ENCODE data around the gene CCM2.

GRCh38 chr7:45036317-45036716, 36.3 kb downstream of the CCM2 start:
- TF ChIP-seq, protein P1, sequence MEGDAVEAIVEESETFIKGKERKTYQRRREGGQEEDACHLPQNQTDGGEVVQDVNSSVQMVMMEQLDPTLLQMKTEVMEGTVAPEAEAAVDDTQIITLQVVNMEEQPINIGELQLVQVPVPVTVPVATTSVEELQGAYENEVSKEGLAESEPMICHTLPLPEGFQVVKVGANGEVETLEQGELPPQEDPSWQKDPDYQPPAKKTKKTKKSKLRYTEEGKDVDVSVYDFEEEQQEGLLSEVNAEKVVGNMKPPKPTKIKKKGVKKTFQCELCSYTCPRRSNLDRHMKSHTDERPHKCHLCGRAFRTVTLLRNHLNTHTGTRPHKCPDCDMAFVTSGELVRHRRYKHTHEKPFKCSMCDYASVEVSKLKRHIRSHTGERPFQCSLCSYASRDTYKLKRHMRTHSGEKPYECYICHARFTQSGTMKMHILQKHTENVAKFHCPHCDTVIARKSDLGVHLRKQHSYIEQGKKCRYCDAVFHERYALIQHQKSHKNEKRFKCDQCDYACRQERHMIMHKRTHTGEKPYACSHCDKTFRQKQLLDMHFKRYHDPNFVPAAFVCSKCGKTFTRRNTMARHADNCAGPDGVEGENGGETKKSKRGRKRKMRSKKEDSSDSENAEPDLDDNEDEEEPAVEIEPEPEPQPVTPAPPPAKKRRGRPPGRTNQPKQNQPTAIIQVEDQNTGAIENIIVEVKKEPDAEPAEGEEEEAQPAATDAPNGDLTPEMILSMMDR (IDR thresholded peaks at IDR 0.05 in 8 of 11, conservative IDR thresholded peaks at IDR 0.05 in 3 of 11): no peak
- no peak for TF ChIP-seq POLR2A (IDR thresholded peaks at IDR 0.05)
- no peak for TF ChIP-seq POLR2AphosphoS5 (IDR thresholded peaks at IDR 0.05)
